AG04450 (cell line): ENCODE results near the gene CDK16. TPM values are rescaled to one million over a fixed set of nuclear protein-coding genes. Genes with fewer than 3 reads are reported as not detected.

ENCODE experiments used
- CTCF ChIA-PET: fragments of 300-600, 350-600 bp; formaldehyde crosslinking; extraction: SDS; loops from one replicate; lab custom pipeline; 2022; ENCODE audit warnings: antibody characterized with exemption, inconsistent platforms; lab: Charles Lee
- POLR2A ChIA-PET: fragments of 350-600 bp; formaldehyde crosslinking; extraction: SDS; loops from one replicate; lab custom pipeline; 2021; ENCODE audit warnings: antibody characterized with exemption, inconsistent platforms; lab: Yijun Ruan, JAX
- DNase-seq: peaks from one replicate; pipeline ENCODE4 v3.0.0-alpha.2; 2011; ENCODE audit warnings: low read depth, low spot score
- H3K27ac ChIP-seq: one replicate; pipeline ENCODE4 v1.5.1; 2012; ENCODE audit warnings: low read depth, low read length, control low read depth
- H3K27me3 ChIP-seq: one replicate; pipeline ENCODE4 v1.6.0; 2012; ENCODE audit warnings: low read length; ENCODE audit not compliant: control insufficient read depth, insufficient read depth
- H3K4me3 ChIP-seq: 2 replicates; pipeline ENCODE4 v1.5.1; 2011; ENCODE audit warnings: mild to moderate bottlenecking, low read depth, low read length, control low read depth
- H3K9me3 ChIP-seq: 2 replicates; pipeline ENCODE4 v1.5.1; 2012; ENCODE audit warnings: low read length; ENCODE audit not compliant: control insufficient read depth, insufficient read depth
- CTCF ChIP-seq: IDR thresholded peaks from 2 replicates; pipeline ENCODE4 v1.5.1; 2011; ENCODE audit warnings: low read depth, low read length, control low read depth, inconsistent platforms
- polyA plus RNA-seq: library from polyadenylated mRNA; depleted of rRNA; stranded (reverse); fragments of >200 nt; gene quantifications from 2 replicates; pipeline ENCODE4 v1.2.3, GENCODE V29; 2011

CDK16 gene
- polyA plus RNA-seq, 1 experiment = 89.9 TPM

DNA sequence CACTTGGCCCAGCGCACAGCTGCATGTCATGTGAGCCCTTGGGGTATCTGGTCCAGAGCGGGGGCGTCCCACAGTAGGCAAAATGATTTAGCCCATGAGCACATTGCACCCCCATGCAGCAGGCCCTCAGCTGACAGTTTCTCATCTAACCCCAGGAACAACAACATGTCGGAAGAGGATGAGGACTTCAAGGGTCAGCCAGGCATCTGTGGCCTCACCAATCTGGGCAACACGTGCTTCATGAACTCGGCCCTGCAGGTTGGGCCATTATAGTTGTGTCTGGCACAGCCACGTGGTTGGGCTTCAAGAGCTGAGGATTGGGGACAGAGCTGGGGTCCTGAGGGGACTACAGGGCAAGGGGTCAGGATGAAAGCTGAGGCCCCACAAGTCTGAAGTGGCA, 22.1 kb downstream of the CDK16 start:
- DNase-seq = no peak
- no peaks in the 10 kb centered on the region for H3K27me3 ChIP-seq
- CTCF ChIA-PET = no interaction called here
- H3K4me3 ChIP-seq = no peak overlapping the region
- H3K9me3 ChIP-seq = no peaks in the 10 kb centered on the region
- POLR2A ChIA-PET = no interaction called here
- no peak for TF ChIP-seq CTCF
- H3K27ac ChIP-seq = no peak overlapping the region

DNA sequence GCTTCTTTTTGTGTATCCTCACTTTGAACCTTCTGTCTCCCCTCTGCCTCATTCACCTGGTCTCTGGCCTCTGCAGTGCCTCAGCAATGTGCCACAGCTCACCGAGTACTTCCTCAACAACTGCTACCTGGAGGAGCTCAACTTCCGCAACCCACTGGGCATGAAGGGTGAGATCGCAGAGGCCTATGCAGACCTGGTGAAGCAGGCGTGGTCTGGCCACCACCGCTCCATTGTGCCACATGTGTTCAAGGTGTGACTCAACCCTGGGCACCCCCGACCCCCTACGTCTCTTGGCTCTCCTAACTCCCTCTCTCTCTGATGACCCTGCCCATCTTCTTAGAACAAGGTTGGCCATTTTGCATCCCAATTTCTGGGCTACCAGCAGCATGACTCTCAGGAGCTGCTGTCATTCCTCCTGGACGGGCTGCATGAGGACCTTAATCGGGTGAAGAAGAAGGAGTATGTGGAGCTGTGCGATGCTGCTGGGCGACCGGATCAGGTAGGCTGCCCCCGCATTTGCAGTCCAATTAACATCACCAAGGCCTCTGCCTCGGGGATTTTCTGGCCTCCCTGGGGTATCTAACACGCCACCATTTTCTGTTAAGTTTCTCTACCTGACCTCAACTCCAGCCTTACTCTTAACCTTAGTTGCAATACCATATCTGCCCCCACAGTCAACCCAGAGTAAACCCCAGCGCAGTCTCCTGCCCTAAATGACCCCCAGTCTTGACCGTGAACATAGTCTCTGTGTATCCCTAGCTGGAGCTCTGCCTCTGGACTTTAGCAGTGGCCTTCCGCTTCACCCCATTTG, 22.9 kb downstream of the CDK16 start:
- no peaks in the 10 kb centered on the region for H3K9me3 ChIP-seq
- no peaks in the 10 kb centered on the region for H3K27me3 ChIP-seq
- no peak for DNase-seq
- CTCF ChIA-PET = no interaction called here
- POLR2A ChIA-PET = no interaction called here
- H3K27ac ChIP-seq = no peak overlapping the region
- no peak for TF ChIP-seq CTCF
- H3K4me3 ChIP-seq = no peak overlapping the region

- H3K9me3 ChIP-seq = no peaks in the 10 kb centered on the region
- no peaks in the 10 kb centered on the region for H3K27me3 ChIP-seq
- POLR2A ChIA-PET = no interaction called here
- no peak overlapping the region for H3K27ac ChIP-seq
- no peak for TF ChIP-seq CTCF
- no peak for DNase-seq
- no peak overlapping the region for H3K4me3 ChIP-seq
- CTCF ChIA-PET = no interaction called here
These were observed 23.8 kb downstream of the CDK16 start for GRCh38 chrX:47242321-47242720.

DNA sequence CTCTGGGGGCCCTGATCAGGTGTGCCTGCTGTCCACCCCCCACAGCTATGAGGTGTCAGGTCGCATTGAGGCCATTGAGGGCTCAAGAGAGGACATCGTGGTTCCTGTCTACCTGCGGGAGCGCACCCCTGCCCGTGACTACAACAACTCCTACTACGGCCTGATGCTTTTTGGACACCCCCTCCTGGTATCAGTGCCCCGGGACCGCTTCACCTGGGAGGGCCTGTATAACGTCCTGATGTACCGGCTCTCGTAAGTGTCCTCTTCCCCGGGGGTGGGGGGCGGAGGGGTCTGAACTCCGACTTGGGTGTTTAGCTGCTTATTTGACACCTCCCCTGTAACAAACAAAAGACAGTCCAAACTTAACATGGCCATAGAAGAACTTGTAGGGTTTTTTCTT, 24.9 kb downstream of the CDK16 start:
- DNase-seq = no peak
- CTCF ChIA-PET = no interaction called here
- POLR2A ChIA-PET = no interaction called here
- TF ChIP-seq CTCF = no peak
- H3K9me3 ChIP-seq = no peaks in the 10 kb centered on the region
- no peaks in the 10 kb centered on the region for H3K27me3 ChIP-seq
- H3K27ac ChIP-seq = no peak overlapping the region
- no peak overlapping the region for H3K4me3 ChIP-seq

DNA sequence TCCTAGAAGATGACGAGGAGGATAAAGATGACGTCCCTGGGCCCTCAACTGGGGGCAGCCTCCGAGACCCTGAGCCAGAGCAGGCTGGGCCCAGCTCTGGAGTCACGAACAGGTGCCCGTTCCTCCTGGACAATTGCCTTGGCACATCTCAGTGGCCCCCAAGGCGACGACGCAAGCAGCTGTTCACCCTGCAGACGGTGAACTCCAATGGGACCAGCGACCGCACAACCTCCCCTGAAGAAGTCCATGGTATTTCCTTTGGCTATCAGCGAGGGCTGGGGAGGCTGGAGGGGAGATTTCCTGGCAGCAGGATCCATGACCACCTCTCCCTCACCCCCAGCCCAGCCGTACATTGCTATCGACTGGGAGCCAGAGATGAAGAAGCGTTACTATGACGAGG, 26.2 kb downstream of the CDK16 start:
- no peak for DNase-seq
- Histone ChIP-seq H3K9me3 (no peaks in the 10 kb centered on the region), H3K4me3 (no peak overlapping the region), H3K27ac (no peak overlapping the region), H3K27me3 (no peaks in the 10 kb centered on the region)
- ChIA-PET CTCF (no interaction called here), POLR2A (interaction anchor here (1.2 kb wide), 1 partner anchor 20 kb away, joined by 3 read pairs; no protein-coding TSS in a partner anchor)
- no peak for TF ChIP-seq CTCF
